Measurements from ENCODE around the gene DACT3. TPM values are rescaled to one million over a fixed set of nuclear protein-coding genes. Genes with fewer than 3 reads are reported as not detected.
A peak's percentile ranks its signal among the peaks of the same experiment; 100 is the strongest.

DACT3 gene
- polyA plus RNA-seq, 1 donor: 13.0 TPM

DNA sequence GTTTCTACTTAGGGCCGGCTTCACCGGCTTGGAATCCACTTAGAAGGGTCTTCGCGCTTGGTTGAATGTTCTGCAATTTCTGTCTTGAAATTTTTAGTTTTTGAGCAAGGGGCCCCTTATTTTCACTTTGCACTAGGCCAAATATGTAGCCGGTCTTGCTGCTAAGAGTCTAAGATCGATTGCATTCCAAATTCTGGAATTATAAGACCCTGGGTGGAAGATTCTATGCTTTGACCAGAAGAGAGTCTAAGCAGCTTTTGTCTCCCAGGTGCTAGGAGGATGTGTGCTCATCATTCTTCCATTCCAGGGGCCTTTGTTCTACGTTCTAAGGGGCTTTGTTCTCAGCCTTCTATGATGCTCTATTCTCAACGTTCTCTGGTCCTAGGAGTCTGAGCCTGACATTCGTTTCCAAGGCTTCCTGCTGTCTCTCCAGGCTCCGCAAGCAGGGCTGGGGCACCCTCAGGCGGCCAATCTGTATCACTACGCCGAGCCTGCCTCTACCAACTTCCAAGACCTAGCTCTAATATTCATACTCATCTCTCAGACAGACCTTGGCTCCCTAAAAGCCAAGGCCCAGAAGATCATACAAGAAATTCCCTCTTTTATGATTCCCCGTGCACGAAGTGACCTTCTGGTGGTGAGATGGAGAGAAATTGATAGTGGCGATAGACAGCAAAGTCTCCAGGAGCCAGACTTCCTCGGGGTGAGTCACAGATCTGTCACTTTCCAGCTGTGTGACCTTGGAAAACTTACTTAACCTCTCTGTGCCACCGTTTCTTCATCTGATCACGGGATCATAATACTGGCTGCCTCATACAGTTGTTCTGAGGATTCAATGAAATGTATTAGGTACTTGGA, 982 bp upstream of the DACT3 start:
- peak; percentile 88 for DNase-seq

DNA sequence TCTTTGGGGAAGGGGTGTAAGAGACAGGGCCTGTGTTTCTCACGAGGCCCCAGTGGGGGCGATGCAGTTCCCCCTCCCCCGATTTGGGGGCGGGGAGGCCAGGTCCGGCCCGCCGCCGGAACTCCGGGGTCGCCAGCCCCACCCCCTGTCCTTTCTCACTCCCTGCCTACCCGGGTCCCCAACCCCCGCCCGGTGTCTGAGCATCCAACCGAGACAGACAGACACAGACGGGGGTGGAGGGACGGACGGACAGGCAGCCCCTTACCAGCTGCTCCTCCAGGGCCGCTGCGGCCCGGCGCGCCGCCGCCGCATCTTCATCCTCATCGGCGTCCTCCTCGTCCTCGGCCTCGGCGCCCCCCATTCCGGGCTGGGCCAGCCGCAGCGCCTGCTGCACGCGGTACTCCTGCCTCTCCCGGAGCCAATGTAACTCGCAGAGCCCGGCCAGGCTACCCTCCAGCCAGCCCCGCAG, 397 bp downstream of the DACT3 start:
- peak; percentile 32 for DNase-seq

DNA sequence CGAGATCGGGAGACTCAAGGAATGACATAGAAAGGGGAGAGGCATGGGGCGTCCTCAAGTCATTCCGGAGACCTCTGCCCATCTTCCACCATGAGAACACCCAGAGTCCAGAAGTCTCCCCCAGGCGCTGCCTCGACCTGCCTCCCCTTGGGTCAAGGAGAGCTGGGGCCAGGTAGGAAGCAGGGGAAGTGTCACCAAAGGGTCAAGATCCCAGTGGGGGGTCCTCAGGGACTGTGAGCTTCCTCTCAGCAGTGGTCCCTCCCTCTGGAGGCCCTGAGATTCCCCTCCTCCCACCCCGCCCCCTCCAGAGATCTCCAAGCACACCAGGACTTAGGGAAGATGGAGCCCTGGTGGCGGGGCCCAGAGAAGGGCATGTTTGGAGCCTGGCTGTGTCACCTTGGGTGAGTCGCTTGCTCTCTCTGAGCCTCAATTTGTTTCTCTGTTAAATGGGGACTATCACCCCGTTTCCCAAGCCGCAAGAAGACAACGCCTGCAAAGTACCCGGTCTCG, 919 bp downstream of the DACT3 start:
- peak; percentile 45 for DNase-seq

DNA sequence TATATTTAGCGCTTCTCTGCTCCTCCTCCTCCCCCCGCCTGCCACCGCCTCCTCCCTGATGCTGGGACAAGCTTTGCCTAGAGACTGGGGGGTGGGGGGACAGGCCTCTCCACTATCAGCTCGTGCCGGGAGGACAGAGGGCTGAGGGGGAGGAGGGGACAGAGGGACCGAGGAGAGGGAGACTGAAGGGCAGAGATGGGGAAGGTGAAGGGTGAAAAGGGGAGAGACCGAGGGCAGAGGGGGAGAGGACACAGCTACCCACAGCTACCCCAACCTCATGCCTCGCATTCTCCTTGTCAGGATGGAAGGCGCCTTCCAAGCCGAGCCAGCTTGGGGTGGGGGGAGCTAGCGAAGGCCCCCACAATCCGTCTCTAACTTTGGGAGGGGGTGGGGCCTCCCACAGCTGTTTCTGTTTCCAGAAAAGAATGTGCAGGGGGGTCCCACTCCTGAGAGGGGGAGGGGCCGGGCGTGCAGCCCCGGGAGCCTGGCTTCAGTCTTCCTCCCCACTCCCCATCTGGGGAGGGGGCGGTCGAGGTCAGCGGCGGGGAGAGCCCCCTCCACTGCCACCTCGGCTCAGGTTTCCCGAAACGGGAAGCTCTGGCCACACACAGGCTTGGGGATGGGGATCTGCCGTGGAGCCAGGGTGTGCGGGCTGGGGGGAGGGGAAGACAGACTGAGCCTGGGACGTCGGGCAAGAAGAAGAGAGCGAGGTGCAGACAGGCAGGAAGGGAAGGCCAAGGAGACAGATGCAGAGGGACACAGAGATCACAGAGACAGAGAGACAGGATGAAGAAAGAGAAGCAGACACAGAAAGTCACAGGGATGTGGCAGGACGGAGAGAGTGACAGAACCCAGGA, 1.6 kb downstream of the DACT3 start:
- DNase-seq: peak; percentile 55

DNA sequence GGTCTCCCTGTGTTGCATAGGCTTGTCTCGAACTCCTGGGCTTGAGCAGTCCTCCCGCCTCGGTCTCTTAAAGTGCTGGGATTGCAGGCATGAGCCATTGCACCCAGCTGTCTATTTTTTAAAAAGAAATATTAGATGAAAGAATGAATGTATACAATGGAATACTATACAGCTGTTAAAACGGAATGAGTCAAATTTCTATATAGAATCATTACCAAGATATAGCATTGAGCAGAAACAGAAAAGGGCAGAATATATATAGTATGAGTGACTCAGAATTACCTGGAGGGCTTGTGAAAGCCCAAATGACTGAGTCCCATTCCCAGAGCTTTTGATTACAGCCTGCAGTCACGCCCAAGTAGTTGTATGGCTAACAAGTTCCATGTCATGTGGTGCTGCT, 4.4 kb downstream of the DACT3 start:
- no peak for DNase-seq

DNA sequence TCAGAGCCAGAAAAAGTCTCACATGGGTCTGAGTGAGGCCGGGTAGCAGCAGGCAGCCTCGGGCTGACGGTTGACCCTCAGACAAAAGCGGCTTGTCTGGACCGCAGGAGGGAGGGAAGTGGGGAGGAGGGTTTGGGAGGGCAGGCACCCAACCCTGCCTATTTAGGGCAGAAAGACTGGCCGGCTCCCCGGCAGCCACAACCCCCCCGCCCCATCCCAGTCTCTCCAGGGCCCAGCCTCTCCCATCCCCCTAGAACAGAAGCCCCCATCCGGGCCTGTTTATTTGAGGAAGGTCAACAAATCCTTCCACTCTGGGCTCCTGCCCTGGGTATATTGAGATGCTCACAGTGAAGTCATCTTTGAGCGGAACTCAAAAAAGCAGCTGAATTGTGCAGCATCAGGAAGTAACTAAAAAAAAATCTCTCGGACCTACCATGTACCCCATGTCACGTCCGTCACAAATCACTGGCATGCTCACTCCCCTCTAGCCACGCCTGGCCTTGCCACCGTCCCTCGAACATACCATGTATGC, 6.3 kb downstream of the DACT3 start:
- DNase-seq: no peak

DNA sequence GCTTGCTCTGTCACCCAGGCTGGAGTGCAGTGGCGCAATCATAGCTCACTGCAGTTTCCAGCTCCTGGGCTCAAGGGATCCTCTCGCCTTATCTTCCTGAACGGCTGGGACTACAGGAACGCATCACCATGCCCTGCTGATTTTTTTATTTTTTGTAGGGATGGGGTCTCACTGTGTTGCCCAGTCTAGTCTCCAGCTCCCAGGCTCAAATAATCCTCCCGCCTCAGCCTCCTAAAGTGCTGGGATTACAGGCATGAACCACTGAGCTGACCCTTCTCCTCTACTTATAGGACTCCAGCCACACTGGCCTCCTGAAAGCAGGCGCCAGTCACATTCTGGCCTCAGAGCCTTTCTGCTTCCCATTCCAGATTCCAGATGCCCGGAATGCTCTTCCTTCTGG, 10.5 kb downstream of the DACT3 start:
- DNase-seq: no peak

DNA sequence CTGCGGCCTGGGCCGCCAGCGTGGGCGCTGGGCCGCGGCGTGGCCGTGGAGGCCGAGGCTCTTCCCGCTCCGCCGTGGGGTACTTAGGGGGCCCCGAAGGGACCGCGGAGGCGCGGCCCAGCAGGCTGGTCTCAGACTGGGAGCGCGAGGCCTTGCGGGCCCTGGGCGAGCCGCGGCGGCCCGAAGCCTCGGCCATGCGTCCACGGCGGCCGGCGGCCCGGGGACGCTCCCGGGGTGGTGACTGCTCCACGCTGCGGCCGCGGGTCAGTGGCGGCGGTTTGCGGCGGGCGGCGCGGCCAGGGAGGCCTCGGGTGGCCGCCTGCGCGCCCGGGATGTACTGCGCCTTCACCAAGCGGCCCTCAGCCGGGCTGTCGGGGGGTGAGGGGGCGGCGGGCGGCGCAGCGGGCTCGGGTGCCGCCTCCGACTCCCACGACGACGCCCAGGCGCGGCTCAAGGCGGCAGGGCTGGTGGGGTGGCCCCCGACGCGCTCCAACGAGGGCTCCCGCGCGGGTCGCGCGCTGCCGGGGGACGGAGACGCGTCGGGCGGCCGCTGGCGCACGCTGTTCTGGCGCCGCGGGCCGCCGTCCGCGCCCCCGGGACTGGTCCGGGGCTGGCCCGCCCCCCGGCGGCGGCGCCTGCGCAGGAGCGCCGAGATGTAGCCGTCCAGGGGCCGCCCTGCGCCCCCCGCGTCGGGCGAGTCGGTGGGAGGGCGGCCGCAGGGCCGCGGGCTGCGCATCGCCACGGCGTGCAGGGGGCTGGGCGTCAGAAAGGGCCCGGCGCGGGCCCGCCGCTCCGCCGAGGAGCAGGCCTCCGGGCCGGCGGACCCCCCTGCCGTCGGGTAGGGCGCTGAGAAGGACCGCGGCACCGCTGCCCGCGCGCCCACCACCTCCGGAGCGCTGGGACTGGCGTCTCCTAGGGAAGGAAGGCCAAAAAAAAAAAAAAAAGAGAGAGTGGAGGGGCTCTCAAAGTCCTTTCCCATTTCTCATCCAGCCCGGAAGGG, 11.7 kb downstream of the DACT3 start:
- DNase-seq: no peak

DNA sequence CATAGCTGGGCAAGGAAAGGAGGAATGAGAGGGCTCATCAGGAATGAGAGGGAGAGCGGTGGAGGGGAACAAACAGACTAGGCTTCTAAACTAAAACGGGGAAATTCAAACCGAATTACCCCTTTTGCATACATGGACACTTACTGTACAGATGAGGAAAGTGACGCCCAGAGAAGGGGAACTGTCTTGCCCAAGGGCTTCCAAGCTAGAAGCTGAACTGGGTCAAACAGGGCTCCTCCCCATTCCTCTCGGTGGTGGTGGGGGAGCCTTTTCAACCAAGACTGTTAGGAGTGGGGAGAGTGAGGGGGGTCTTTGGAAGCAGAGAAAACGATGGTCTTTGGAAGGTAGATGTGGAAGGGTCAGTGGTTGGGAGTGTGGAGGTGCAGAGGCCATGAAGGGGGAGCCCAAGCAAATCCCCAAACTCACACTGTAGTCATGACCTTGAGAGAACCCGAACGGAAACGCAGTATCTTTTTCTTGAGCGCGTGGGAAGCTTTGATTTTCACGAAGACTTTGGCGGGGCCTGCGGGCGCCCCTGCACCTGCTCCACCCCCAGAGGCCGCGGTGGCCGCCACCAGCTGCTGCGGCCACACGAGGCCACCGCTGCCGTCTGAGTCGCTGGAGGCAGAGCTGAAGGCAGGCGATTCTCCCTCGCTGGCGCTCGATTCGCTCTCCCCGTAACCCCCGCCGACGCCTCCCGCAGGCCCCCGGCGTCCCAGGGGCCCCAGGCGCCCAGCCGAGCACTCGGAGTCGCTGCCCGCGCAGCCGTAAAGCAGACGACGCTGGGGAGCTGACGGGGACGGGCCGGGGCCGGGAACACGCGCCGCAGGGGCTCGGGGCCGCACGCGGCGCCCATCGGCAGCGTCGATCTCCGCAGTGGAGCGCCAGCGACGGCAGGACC, 12.7 kb downstream of the DACT3 start:
- no peak for DNase-seq

DNA sequence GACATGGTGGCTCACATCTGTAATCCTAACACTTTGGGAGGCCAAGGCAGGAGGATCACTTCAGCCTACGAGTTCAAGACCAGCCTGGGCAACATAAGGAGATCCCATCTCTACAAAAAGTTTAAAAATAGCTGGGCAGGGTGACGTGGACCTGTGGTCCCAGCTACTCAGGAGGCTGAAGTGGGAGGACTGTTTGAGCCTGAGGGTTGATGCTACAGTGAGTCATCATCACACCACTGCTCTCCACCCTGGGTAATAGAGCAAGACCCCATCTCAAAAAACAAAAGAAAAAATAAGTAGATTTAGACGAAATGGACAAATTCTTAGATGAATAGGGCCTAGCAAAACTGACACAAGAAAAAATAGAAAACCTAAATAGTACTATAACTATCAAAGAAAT, 14.6 kb downstream of the DACT3 start:
- no peak for DNase-seq

DNA sequence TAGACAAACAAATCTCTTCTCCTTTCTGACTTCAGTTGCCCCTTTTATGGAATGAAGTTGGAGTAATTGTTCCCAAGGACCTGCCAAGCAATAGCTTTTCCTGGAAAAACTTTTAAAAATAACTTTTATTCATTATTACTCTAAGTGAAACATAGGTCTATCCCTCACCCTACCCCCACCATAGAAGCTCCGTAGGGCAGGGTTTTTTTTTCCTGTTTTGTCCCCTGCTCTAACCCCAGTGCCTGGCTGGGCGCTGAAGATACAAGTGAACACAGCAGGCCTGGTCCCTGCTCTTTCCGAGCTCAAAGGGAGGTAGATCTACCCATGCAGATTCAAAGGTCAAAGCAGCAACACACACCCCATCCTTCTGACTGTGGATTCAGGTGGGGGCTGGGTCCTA, 16.3 kb downstream of the DACT3 start:
- no peak for DNase-seq

DNA sequence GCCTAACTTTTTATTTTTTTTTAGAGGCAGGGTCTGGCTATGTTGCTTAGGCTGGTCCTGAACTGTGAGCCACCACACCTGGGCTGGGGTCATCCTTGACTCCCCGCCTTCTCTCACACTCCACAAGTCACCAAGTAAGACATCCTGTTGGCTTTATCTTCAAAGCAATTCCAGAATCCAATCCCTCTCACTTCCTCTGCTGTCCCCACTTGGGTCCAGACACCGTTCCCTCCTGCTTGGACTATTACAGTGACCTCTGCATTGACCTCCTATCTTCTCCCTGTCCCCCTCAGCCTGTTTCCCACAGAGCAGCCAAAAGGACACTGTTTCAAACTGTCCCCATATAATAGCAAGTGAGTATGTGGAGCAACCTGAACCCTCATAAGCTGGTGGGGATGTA, 20.3 kb downstream of the DACT3 start:
- no peak for DNase-seq

DNA sequence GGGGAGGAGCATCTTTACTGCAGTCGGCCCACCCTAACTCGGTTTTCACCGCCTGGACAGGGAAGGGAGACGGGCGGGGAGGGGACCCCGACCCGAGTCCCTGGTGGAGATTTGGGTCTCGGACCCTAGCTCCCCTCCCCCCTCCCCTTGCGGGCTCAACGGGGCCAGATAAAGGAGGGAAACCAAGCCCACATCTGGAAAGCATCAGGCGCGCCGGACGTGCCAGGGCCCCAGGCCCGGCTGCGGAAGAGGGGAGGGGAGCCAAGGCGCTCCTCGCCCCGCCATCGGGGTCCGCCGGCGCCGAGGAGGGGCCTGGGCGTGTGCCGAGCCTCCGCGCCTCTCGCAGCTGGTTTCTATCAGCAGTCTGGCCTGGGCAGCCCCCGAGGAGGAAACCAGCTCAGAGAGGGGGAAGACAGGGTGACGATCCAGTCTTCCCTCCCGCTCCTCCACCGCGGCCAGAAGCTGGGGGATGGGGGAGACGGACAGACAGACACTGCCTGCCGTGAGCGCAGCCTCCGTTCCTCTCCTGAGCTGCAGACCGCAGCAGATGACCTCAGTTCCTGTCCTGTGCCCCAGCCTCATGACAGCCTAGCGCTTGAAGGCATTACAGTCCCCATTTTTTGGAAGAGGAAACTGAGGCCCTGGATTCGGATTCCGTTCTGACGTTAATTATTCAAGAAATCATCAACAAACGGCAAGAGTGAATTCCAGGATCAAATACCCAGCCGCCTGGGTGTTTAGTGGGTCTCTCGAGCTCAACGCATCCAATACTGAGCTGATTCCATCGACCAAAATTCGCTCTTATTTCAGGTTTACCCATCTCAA, 21.4 kb downstream of the DACT3 start:
- peak; percentile 88 for DNase-seq

DNA sequence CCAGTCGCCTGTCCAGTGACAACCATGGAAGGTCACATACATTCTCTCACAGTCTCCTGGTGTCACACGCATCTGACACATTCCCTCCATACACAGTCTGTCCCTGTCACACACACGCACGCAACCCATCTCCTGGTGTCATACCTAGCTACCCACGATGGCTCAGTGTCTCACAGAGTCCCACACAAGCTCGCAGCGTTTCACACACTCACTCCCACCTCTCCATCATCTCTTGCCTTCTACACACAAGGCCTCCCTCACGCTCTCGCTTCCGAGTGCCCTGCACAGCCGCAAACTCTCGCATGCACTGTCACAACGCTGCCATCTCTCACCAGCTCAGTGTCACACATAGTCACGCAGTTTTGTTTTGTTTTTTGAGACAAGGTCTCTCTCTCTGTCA, 23.8 kb downstream of the DACT3 start:
- no peak for DNase-seq

DNA sequence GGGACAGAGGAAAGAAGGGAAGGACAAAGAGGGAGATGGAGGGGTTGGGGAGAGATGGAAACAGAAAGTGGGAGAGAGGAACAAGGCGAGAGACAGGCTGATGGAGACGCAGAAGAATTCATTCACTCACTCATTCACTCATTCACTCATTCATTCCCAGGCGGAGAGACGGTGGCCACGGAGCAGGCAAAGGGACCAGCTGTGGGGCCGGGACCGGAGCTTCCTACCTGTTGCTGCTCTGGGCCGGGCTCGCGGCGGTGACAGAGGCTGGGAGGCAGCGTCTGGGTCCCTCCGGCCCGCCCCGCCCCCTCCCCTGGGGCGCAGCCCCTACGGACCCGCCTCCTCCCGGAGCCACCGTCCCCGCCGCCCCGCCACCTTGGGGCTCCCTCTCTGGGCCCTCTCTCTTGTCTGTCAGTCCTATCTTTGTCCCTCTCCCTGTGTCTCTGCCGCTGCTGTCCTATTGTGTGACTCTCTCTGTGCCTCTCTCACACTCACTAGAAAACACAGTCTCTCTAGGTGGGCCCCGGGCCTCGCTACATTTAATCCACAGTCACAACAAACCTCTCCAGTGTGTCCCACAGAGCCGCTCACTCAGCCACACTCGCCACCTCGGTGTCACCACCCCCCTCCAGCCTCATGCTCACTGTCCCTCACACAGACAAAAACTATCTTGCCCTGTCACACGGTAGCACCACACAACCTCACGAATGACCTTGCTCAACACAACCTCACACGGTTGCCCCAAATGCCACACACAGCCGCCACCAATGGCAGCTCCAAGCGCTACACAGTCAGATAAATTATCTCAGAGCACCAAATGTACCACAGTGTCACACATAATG, 24.8 kb downstream of the DACT3 start, which contains the start of gene GNG8:
GNG8 (minus strand) TSS at position 283 of the 842 bp plus-strand sequence. CDS start 1,520 bp downstream, outside the sequence.
- DNase-seq: no peak

DNA sequence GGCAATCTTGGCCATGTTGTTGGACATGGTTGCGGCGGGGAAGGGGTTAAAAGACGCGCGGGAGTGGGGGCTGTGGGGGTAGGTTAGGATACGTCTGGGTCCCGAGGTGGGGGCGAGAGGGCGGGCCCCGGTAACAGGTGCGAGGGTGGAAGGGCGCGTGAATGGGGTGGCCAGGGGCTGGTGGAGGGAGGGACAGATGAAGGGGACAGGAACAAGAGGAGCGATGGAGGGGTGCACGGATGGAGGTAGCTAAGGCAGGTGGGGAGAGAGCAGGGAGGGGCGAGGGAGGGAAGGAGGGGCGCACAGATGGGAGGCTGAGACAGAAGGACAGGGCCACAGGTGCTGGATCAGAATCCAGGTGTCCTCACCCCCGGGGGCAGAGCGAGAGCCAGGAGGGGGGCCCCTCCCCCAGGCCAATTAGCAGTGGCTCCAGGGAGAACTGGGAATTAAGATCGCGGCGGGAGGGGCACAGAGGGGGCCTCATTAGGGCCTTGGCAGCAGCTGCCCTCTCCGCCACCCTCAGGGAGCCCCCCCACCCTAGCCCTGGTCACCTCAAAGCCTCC, 26.2 kb downstream of the DACT3 start:
- no peak for DNase-seq

DNA sequence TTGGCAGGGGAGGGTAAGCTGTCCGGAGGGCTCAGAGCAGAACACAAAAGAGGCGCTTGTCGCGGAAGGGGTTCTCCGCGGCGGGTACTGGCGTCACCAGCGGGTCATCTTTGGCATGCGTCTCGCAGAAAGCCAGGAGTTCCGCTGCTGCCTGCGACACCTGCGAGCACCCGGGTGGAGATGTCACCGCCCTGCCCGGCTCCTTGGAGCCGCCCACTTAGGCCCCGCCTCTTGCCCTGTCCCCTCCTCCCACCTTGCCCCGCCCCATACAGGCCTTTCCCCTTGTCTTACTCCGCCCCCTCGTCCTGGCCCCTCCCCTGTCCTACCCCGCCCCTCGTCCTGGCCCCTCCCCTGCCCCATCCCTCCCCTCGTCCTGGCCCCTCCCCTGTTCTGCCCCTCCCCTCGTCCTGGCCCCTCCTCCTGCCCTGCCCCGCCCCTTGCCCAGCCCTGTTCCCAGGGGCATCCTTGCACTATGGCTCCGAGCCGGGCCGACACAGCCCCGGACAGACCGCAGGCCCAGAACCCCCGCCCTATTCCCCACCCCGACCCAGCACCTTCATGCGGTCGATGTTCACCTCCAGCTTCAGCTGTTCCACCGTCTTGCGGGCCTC, 26.8 kb downstream of the DACT3 start:
- DNase-seq: no peak

DNA sequence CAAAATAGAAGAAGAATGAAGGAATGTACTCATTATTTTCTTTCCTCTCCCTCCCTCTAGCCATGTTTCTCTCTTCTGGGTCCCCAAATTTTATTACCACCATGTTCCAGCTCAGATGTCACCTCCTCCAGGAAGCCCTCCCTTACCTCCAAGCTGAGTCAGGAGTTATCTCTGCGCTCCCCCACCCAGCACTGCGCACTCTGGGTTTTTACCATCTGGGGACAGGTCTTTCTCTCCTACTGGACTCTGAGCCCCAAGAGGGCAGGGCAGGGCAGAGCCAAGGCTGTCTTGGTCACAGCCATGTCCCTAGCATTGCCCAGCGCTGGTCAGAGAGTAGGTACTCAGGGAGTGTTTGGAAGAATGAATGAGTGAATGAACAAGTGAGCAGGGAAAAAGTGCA, 27.9 kb downstream of the DACT3 start:
- no peak for DNase-seq

Measured in hindlimb muscle (tissue), 1 donor.